Body of pancreas (tissue), 4 donors: ENCODE measurements around the gene CISTR. TPM values are rescaled to one million over a fixed set of nuclear protein-coding genes. Genes with fewer than 3 reads are reported as not detected.

Source experiments
- ATAC-seq: fragments of 150-250 bp; one replicate; pipeline ENCODE4 v1.9.1; 2016
- DNase-seq, 4 donors: peaks; one replicate each; pipeline ENCODE4 v3.0.0-alpha.2; 2019
- H3K27ac ChIP-seq, 4 donors: fragments of 200-600 bp; sonication (generic); 1 replicate in 3 of 4; 2 replicates in 1 of 4; pipeline versions ENCODE4 v1.5.1 to v1.6.1; 2016 to 2019; ENCODE audit warnings: mild to moderate bottlenecking in 1 of 4, mixed read lengths in 1 of 4, moderate library complexity in 1 of 4
- H3K27me3 ChIP-seq, 2 donors: fragments of 200-600 bp; sonication (generic); one replicate each; pipeline ENCODE4 v1.6.0; 2016; ENCODE audit warnings: mild to moderate bottlenecking in 1 of 2
- H3K36me3 ChIP-seq, 2 donors: fragments of 200-600 bp; sonication (generic); replicated peaks in 1 of 2; 2 replicates each; pipeline ENCODE4 v1.5.1; 2016; ENCODE audit warnings: low read depth in 2 of 2; ENCODE audit not compliant: insufficient read depth in 1 of 2
- H3K4me1 ChIP-seq: fragments of 200-600 bp; sonication (generic); one replicate; pipeline ENCODE4 v1.6.0; 2016
- H3K4me3 ChIP-seq, 2 donors: fragments of 200-600 bp; sonication (generic); 1 replicate in 1 of 2; 2 replicates in 1 of 2; pipeline ENCODE4 v1.5.1; 2016 to 2019
- H3K9me3 ChIP-seq, 3 donors: fragments of 200-600 bp; sonication (generic); 1 replicate in 2 of 3; 2 replicates in 1 of 3; pipeline ENCODE4 v1.5.1; 2016
- POLR2A ChIP-seq, 3 donors: fragments of 450-650 bp; IDR thresholded peaks; one replicate each; pipeline ENCODE4 v1.6.1; 2016; ENCODE audit warnings: antibody characterized with exemption in 3 of 3, mild to moderate bottlenecking in 2 of 3
- WGBS, 2 donors: methylation state at CpG; one replicate each; pipeline ENCODE4 v1.1.5; 2017; 5-methylcytosine and 5-hydroxymethylcytosine counted together
- intact Hi-C: fragments of 100-400 bp; cut with DNase I; formaldehyde crosslinking; loops from one replicate; pipeline ENCODE4 v1.15.1; 2023
- total RNA-seq, 2 donors: library from RNA; depleted of rRNA; stranded (reverse); fragments of >200 nt; gene quantifications; one replicate each; pipeline ENCODE4 v1.1.0, GENCODE V29; 2016
- TF ChIP-seq, protein P1 (sequence below), 7 experiments: fragments of 450-650 bp in 4 of 7; fragments of 200-600 bp in 3 of 7; sonication (generic) in 3 of 7; IDR thresholded peaks; one replicate each; pipeline ENCODE4 v1.5.1; 2016 to 2019; ENCODE audit warnings: antibody characterized with exemption in 7 of 7

Gene CISTR
- total RNA-seq, 2 donors from 2014 or later = not detected

GRCh38 chr12:53714004-53714403 is 37.8 kb downstream of the CISTR start:
- H3K4me3 ChIP-seq = no peak overlapping the region
- intact Hi-C loops = no loop called here
- WGBS, 2 donors = 94% methylated on average over 4 of the region's 4 CpGs
- ATAC-seq (no peak), DNase-seq (no peak)
- no peaks in the 10 kb centered on the region for H3K9me3 ChIP-seq
- no peaks in the 10 kb centered on the region for H3K4me1 ChIP-seq
- TF ChIP-seq, protein P1, sequence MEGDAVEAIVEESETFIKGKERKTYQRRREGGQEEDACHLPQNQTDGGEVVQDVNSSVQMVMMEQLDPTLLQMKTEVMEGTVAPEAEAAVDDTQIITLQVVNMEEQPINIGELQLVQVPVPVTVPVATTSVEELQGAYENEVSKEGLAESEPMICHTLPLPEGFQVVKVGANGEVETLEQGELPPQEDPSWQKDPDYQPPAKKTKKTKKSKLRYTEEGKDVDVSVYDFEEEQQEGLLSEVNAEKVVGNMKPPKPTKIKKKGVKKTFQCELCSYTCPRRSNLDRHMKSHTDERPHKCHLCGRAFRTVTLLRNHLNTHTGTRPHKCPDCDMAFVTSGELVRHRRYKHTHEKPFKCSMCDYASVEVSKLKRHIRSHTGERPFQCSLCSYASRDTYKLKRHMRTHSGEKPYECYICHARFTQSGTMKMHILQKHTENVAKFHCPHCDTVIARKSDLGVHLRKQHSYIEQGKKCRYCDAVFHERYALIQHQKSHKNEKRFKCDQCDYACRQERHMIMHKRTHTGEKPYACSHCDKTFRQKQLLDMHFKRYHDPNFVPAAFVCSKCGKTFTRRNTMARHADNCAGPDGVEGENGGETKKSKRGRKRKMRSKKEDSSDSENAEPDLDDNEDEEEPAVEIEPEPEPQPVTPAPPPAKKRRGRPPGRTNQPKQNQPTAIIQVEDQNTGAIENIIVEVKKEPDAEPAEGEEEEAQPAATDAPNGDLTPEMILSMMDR (IDR thresholded peaks at IDR 0.05) = no peak
- TF ChIP-seq POLR2A (IDR thresholded peaks at IDR 0.05) = no peak
- no peaks in the 10 kb centered on the region for H3K27me3 ChIP-seq
- peaks cover 11 to 38% of the 10 kb centered on the region in 2 donors for H3K36me3 ChIP-seq
- no peak overlapping the region for H3K27ac ChIP-seq

DNA sequence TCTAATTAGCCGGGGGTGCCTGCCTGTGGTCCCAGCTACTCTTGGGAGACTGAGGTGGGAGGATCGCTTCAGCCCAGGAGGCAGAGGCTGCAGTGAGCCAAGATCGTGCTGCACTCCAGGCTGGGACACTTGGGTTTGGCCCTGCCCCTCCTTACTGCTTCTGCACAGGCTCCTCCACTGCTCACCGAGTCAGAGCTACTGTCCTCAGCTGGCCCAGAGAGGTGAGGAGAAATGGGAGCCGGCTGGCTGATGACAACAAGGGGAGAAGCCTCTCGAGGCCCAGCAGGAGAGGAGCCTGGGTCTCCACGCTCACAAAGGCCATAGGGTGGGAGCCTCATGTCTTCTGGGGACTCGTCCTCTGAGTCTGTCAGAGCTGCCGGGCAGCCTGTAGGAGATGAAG is 38.3 kb downstream of the CISTR start:
- Histone ChIP-seq H3K9me3 (no peaks in the 10 kb centered on the region), H3K36me3 (peaks cover 11 to 37% of the 10 kb centered on the region in 2 donors), H3K27me3 (no peaks in the 10 kb centered on the region), H3K4me1 (no peaks in the 10 kb centered on the region), H3K27ac (no peak overlapping the region), H3K4me3 (no peak overlapping the region)
- DNase-seq (no peak), ATAC-seq (no peak)
- TF ChIP-seq, protein P1 (IDR thresholded peaks at IDR 0.05) = no peak
- TF ChIP-seq POLR2A (IDR thresholded peaks at IDR 0.05) = no peak
- 90 to 92% methylated on average over 6 to 9 of the region's 9 CpGs for WGBS, 2 donors
- intact Hi-C loops = no loop called here

DNA sequence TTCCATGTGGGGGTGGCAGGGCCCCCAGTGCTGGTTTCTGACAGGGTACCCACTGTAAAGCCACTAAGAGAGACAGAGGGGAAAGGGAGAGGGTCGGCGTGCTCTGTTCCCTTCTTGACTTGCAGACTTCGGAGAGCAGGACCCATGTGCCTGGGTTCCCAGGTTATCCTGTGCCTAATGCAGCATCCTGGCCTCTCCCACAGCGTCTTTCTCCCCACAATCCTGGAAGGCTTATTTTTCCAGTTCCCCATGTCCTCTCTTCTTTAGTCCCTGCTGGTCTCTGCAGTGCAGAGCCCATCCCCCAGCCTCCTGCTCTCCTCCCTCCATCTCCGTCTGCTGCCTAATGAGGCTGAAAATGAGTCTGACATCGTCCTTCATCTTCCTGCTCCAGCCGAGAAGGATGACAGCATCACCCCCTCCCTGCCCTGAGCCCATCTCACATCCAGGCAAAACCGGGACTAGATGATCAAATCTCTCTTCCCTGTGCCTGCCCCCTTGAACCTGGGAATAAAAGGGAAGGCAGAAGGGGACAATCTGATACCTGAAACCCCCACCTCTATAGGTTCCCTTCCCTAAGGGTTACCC is 39.6 kb downstream of the CISTR start:
- H3K9me3 ChIP-seq = no peaks in the 10 kb centered on the region
- TF ChIP-seq, protein P1 (IDR thresholded peaks at IDR 0.05) = no peak
- TF ChIP-seq POLR2A (IDR thresholded peaks at IDR 0.05) = no peak
- H3K4me1 ChIP-seq = no peaks in the 10 kb centered on the region
- intact Hi-C loops = no loop called here
- H3K4me3 ChIP-seq = no peak overlapping the region
- ATAC-seq (no peak), DNase-seq (no peak)
- no peak overlapping the region for H3K27ac ChIP-seq
- WGBS, 2 donors = 77 to 79% methylated on average over 5 to 8 of the region's 8 CpGs
- peaks cover 11 to 35% of the 10 kb centered on the region in 2 donors for H3K36me3 ChIP-seq
- no peaks in the 10 kb centered on the region for H3K27me3 ChIP-seq

DNA sequence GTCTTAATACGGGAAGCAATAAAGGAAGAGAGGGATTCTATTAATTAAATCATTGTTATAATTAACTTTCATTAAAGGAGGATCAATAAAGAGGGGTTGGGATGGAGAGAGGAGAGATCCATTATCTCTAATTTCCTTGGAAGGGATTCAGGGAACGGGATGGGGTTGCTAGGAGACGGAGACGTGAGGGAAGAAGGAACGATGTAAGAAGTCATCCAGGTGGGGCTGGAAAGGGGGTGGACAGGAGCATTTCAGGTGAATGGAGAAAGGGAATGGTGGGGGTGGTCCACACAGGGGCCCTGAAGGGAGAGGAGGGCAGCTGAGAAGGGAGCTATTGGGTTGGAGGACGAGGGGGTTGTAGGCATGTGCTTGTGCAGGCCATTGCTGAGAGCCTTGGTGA is 41.7 kb downstream of the CISTR start:
- WGBS, 2 donors = 19% methylated on average over 6 of the region's 6 CpGs
- TF ChIP-seq, protein P1 (IDR thresholded peaks at IDR 0.05) = no peak
- no peak for TF ChIP-seq POLR2A (IDR thresholded peaks at IDR 0.05)

GRCh38 chr12:53709671-53710070 is 42.1 kb downstream of the CISTR start:
- no peaks in the 10 kb centered on the region for H3K27me3 ChIP-seq
- H3K9me3 ChIP-seq = no peaks in the 10 kb centered on the region
- H3K27ac ChIP-seq = no peak overlapping the region
- no peak for DNase-seq
- intact Hi-C loops = no loop called here
- no peak overlapping the region for H3K4me3 ChIP-seq
- H3K4me1 ChIP-seq = no peaks in the 10 kb centered on the region
- 13 to 20% methylated on average over 4 of the region's 4 CpGs for WGBS, 2 donors
- TF ChIP-seq, protein P1 (IDR thresholded peaks at IDR 0.05) = no peak
- TF ChIP-seq POLR2A (IDR thresholded peaks at IDR 0.05) = no peak
- ATAC-seq = no peak
- H3K36me3 ChIP-seq = peaks cover 11 to 17% of the 10 kb centered on the region in 2 donors

More for the DNA sequence above, 41.7 kb downstream of the CISTR start:
- no peak overlapping the region for H3K4me3 ChIP-seq
- H3K27ac ChIP-seq = no peak overlapping the region
- no peaks in the 10 kb centered on the region for H3K27me3 ChIP-seq
- peaks cover 11 to 21% of the 10 kb centered on the region in 2 donors for H3K36me3 ChIP-seq
- no peaks in the 10 kb centered on the region for H3K4me1 ChIP-seq
- H3K9me3 ChIP-seq = no peaks in the 10 kb centered on the region
- DNase-seq (no peak), ATAC-seq (no peak)
- intact Hi-C loops = no loop called here
